Breast epithelium (tissue), 3 donors: ENCODE measurements around the gene PRDM16.

Experiments
- POLR2A ChIP-seq: fragments of 450-650 bp; IDR thresholded peaks from one replicate; pipeline ENCODE4 v1.6.1; 2016; ENCODE audit warnings: antibody characterized with exemption, mild to moderate bottlenecking, moderate library complexity
- POLR2AphosphoS5 ChIP-seq, 3 donors: sonication (generic); formaldehyde crosslinking; IDR thresholded peaks; one replicate each; pipeline ENCODE4 v1.6.1; 2017; ENCODE audit warnings: antibody characterized with exemption in 3 of 3
- TF ChIP-seq, protein P1 (sequence below), 3 donors: fragments of 450-650 bp; IDR thresholded peaks; one replicate each; pipeline ENCODE4 v1.5.1; 2016 to 2017; ENCODE audit warnings: antibody characterized with exemption in 3 of 3, mild to moderate bottlenecking in 3 of 3, moderate library complexity in 3 of 3

DNA sequence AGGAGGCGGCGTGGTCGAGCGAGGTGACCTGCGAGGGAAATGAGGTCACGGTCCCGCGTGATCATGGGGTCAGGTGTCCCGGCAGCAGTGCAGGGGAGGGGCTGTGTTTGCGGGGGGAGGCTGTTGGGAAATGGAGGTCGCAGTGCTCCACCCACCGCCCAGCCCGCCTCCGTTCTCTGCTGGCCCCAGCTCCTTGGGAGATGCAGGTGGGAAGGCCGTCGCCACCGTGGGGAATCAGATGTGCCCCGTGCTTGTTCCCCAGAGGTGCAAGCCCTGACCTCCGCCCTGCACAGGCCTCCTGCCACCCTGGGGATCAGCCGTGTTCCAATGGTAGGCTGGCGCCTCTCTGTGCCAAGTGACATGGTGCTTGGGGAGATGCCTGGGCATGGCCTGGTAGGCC is 95.7 kb downstream of the PRDM16 start:
- no peak for TF ChIP-seq POLR2AphosphoS5 (IDR thresholded peaks at IDR 0.05)
- TF ChIP-seq, protein P1, sequence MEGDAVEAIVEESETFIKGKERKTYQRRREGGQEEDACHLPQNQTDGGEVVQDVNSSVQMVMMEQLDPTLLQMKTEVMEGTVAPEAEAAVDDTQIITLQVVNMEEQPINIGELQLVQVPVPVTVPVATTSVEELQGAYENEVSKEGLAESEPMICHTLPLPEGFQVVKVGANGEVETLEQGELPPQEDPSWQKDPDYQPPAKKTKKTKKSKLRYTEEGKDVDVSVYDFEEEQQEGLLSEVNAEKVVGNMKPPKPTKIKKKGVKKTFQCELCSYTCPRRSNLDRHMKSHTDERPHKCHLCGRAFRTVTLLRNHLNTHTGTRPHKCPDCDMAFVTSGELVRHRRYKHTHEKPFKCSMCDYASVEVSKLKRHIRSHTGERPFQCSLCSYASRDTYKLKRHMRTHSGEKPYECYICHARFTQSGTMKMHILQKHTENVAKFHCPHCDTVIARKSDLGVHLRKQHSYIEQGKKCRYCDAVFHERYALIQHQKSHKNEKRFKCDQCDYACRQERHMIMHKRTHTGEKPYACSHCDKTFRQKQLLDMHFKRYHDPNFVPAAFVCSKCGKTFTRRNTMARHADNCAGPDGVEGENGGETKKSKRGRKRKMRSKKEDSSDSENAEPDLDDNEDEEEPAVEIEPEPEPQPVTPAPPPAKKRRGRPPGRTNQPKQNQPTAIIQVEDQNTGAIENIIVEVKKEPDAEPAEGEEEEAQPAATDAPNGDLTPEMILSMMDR (IDR thresholded peaks at IDR 0.05) = no peak
- TF ChIP-seq POLR2A = no peak
